HepG2 (cell line): ENCODE data around the gene PIK3CG. TPM values are rescaled to one million over a fixed set of nuclear protein-coding genes. Genes with fewer than 3 reads are reported as not detected.

Experiments
- AGO2 ChIP-seq: fragments of 200-400 bp; formaldehyde crosslinking; optimal IDR thresholded peaks from 2 replicates; pipeline ENCODE3; 2017; ENCODE audit warnings: mild to moderate bottlenecking, low read depth, low read length, moderate library complexity
- FOSL2 ChIP-seq: sonication (generic); formaldehyde crosslinking; IDR thresholded peaks from 2 replicates; pipeline ENCODE4 v1.4.0; 2020; ENCODE audit warnings: missing genetic modification reagents
- FOXA1 ChIP-seq, 2 experiments: fragments of 450-650 bp in 1 of 2; sonication (generic) in 1 of 2; formaldehyde crosslinking in 1 of 2; IDR thresholded peaks; 2 replicates each; pipeline versions ENCODE4 v1.4.0 to v1.6.1; 2016 to 2020; ENCODE audit warnings: missing genetic modification reagents in 1 of 2
- FOXA3 ChIP-seq: IDR thresholded peaks from 2 replicates; pipeline ENCODE4 v1.6.1; 2016; ENCODE audit warnings: missing genetic modification reagents, missing compliant biosample characterization
- HNF4G ChIP-seq, 2 experiments: sonication (generic) in 1 of 2; formaldehyde crosslinking in 1 of 2; IDR thresholded peaks; 2 replicates each; pipeline versions ENCODE4 v1.4.0 to v1.6.1; 2011 to 2020; ENCODE audit warnings: borderline replicate concordance in 2 of 2, low read depth in 2 of 2, mild to moderate bottlenecking in 2 of 2, low read length in 1 of 2, missing genetic modification reagents in 1 of 2, moderate library complexity in 1 of 2
- HOXA5 ChIP-seq: sonication (generic); formaldehyde crosslinking; IDR thresholded peaks from 2 replicates; pipeline ENCODE4 v1.4.0; 2020; ENCODE audit warnings: missing genetic modification reagents
- MAF1 ChIP-seq: sonication (generic); formaldehyde crosslinking; IDR thresholded peaks from 2 replicates; pipeline ENCODE4 v1.5.0; 2020; ENCODE audit warnings: missing genetic modification reagents, borderline replicate concordance
- MAFK ChIP-seq, 2 experiments: IDR thresholded peaks in 1 of 2; conservative IDR thresholded peaks in 1 of 2; 2 replicates each; pipeline ENCODE4 v1.6.1; 2011; ENCODE audit warnings: improper control_type of control experiment in 2 of 2, low read length in 2 of 2
- MBNL3 ChIP-seq: fragments of 250-450 bp; sonication (Bioruptor Pico); conservative IDR thresholded peaks from 2 replicates; pipeline ENCODE4 v1.8.0; 2022; ENCODE audit warnings: mild to moderate bottlenecking, inconsistent platforms
- NBN ChIP-seq: fragments of 450-650 bp; conservative IDR thresholded peaks from 2 replicates; pipeline ENCODE4 v1.6.1; 2017
- RARA ChIP-seq: IDR thresholded peaks from 2 replicates; pipeline ENCODE4 v1.6.1; 2016; ENCODE audit warnings: missing genetic modification reagents, missing compliant biosample characterization
- RFX5 ChIP-seq: IDR thresholded peaks from 2 replicates; pipeline ENCODE4 v1.6.1; 2011; ENCODE audit warnings: low read depth, low read length, improper control_type of control experiment
- SMAD3 ChIP-seq: sonication (generic); formaldehyde crosslinking; IDR thresholded peaks from 2 replicates; pipeline ENCODE4 v1.4.0; 2020; ENCODE audit warnings: missing genetic modification reagents
- SNAPC5 ChIP-seq: sonication (generic); formaldehyde crosslinking; IDR thresholded peaks from 2 replicates; pipeline ENCODE4 v1.8.1; 2023; ENCODE audit warnings: mild to moderate bottlenecking, missing genetic modification reagents, borderline replicate concordance
- SSRP1 ChIP-seq: IDR thresholded peaks from 2 replicates; pipeline ENCODE4 v1.6.1; 2016; ENCODE audit warnings: control low read depth
- STAT5B ChIP-seq: sonication (generic); formaldehyde crosslinking; IDR thresholded peaks from 2 replicates; pipeline ENCODE4 v1.4.0; 2020; ENCODE audit warnings: missing genetic modification reagents
- ZBTB40 ChIP-seq, 2 experiments: fragments of 450-650 bp in 1 of 2; sonication (generic) in 1 of 2; formaldehyde crosslinking in 1 of 2; IDR thresholded peaks; 2 replicates each; pipeline versions ENCODE4 v1.6.1 to v1.8.0; 2016 to 2022; ENCODE audit warnings: antibody characterized with exemption in 1 of 2, mild to moderate bottlenecking in 1 of 2, missing genetic modification reagents in 1 of 2
- ZNF30 ChIP-seq: sonication (generic); formaldehyde crosslinking; IDR thresholded peaks from 2 replicates; pipeline ENCODE4 v1.5.0; 2020; ENCODE audit warnings: mild to moderate bottlenecking, missing genetic modification reagents
- ZNF329 ChIP-seq: sonication (generic); formaldehyde crosslinking; IDR thresholded peaks from 2 replicates; pipeline ENCODE4 v1.9.0; 2021; ENCODE audit warnings: low read depth, mild to moderate bottlenecking, missing genetic modification reagents
- ZNF431 ChIP-seq: sonication (generic); formaldehyde crosslinking; IDR thresholded peaks from 2 replicates; pipeline ENCODE4 v1.9.0; 2022; ENCODE audit warnings: missing genetic modification reagents, low read depth, mild to moderate bottlenecking, borderline replicate concordance
- ZNF510 ChIP-seq: sonication (generic); formaldehyde crosslinking; IDR thresholded peaks from 2 replicates; pipeline ENCODE4 v1.4.0; 2020; ENCODE audit warnings: low read depth, mild to moderate bottlenecking, missing genetic modification reagents
- ZNF577 ChIP-seq: sonication (generic); formaldehyde crosslinking; IDR thresholded peaks from 2 replicates; pipeline ENCODE4 v1.4.0; 2020; ENCODE audit warnings: mild to moderate bottlenecking, low read depth, missing genetic modification reagents, borderline replicate concordance
- ZNF644 ChIP-seq: IDR thresholded peaks from 2 replicates; pipeline ENCODE4 v1.6.1; 2016; ENCODE audit warnings: low read depth
- ZNF850 ChIP-seq: sonication (generic); formaldehyde crosslinking; conservative IDR thresholded peaks from 2 replicates; pipeline ENCODE4 v1.9.0; 2021; ENCODE audit warnings: mild to moderate bottlenecking, missing genetic modification reagents
- polyA plus RNA-seq, 8 experiments: library from polyadenylated mRNA; depleted of rRNA in 3 of 8; stranded (reverse) in 7 of 8; unstranded in 1 of 8; fragments of >200 nt; fragmentation: Illumina TruSeq in 4 of 8; extraction: Trizol in 4 of 8; gene quantifications; 2 replicates each; pipeline versions ENCODE4 v1.2.1 to v1.2.3, GENCODE V29; 2011 to 2016; ENCODE audit warnings: low read depth in 4 of 8, missing spikeins in 1 of 8, mixed read lengths in 1 of 8; ENCODE audit not compliant: insufficient read depth in 1 of 8
- total RNA-seq, 5 experiments: library from RNA; depleted of rRNA; stranded (reverse); fragments of >200 nt; fragmentation: Illumina TruSeq; extraction: Trizol; gene quantifications; 2 replicates each; pipeline ENCODE4 v1.2.3, GENCODE V29; 2016; ENCODE audit warnings: low read depth in 1 of 5

PIK3CG gene
- total and polyA plus RNA-seq, 2 of the 13 experiments (the other 11 are each of a cell fraction or from before 2014, with no cell fraction given) = not detected

- TF ChIP-seq FOXA1 (IDR thresholded peaks at IDR 0.05) = no peak
- 0 out of 2 replicates have a peak, but pooled peaks have one; percentile 18 for TF ChIP-seq FOXA1 (CRISPR knock-in tag; IDR thresholded peaks at IDR 0.05)
- peak; percentile 44 for TF ChIP-seq FOSL2 (CRISPR knock-in tag)
- TF ChIP-seq HOXA5 (CRISPR knock-in tag) = no peak
- TF ChIP-seq MBNL3 (CRISPR knock-in tag) = no peak
- TF ChIP-seq ZNF577 = no peak
- no peak for TF ChIP-seq SMAD3
- TF ChIP-seq HNF4G (IDR thresholded peaks at IDR 0.05; ENCODE audit: borderline replicate concordance, low read depth, low read length) = no peak
- no peak for TF ChIP-seq HNF4G (CRISPR knock-in tag; IDR thresholded peaks at IDR 0.05; ENCODE audit: borderline replicate concordance, low read depth)
- TF ChIP-seq FOXA3 (CRISPR knock-in tag) = peak; percentile 9; the same call in 1 of the 2 replicates
- peak; percentile 71 for TF ChIP-seq ZNF644 (CRISPR knock-in tag)
- no peak for TF ChIP-seq ZNF510 (CRISPR knock-in tag)
- TF ChIP-seq ZBTB40 (IDR thresholded peaks at IDR 0.05) = no peak
- TF ChIP-seq ZBTB40 (CRISPR knock-in tag; IDR thresholded peaks at IDR 0.05) = no peak
- no peak for TF ChIP-seq NBN
- TF ChIP-seq MAF1 (CRISPR knock-in tag) = no peak
- TF ChIP-seq RFX5 = no peak
- TF ChIP-seq ZNF329 (CRISPR knock-in tag) = no peak
- TF ChIP-seq MAFK (conservative IDR thresholded peaks at IDR 0.05 in 1 of 2, IDR thresholded peaks at IDR 0.05 in 1 of 2; ENCODE audit: low read length in 2 of 2) = no peak
- TF ChIP-seq AGO2 = no peak
- no peak for TF ChIP-seq SNAPC5
- no peak for TF ChIP-seq STAT5B (CRISPR knock-in tag)
- TF ChIP-seq SSRP1 (CRISPR knock-in tag) = no peak
- TF ChIP-seq RARA (CRISPR knock-in tag) = no peak
- TF ChIP-seq ZNF431 (CRISPR knock-in tag) = no peak
- TF ChIP-seq ZNF850 (CRISPR knock-in tag) = no peak
- TF ChIP-seq ZNF30 (CRISPR knock-in tag) = no peak
Measured at GRCh38 chr7:106823631-106824030, 41.5 kb upstream of the PIK3CG start (continued).
